GM04503 (cell line): ENCODE results near the gene PTPRG.

Source experiments
- DNase-seq: peaks from one replicate; pipeline ENCODE4 v3.0.0-alpha.2; 2012; ENCODE audit warnings: low read depth

The PTPRG gene

GRCh38 chr3:62159709-62160092 lies 598.3 kb downstream of the PTPRG start:
- peak; percentile 81 for DNase-seq

GRCh38 chr3:62161371-62161770 lies 600.0 kb downstream of the PTPRG start:
- DNase-seq: peak; percentile 44

- no peak for DNase-seq
These were observed 602.8 kb downstream of the PTPRG start for GRCh38 chr3:62164196-62164595.

- no peak for DNase-seq
These were observed 603.4 kb downstream of the PTPRG start for GRCh38 chr3:62164746-62165145.

GRCh38 chr3:62167566-62168262 lies 606.3 kb downstream of the PTPRG start:
- DNase-seq: no peak

GRCh38 chr3:62168356-62168755 lies 607.0 kb downstream of the PTPRG start:
- DNase-seq: no peak

- DNase-seq: no peak
These were observed 608.7 kb downstream of the PTPRG start for GRCh38 chr3:62169906-62170660.

- no peak for DNase-seq
These were observed 610.4 kb downstream of the PTPRG start for GRCh38 chr3:62171789-62172188.

- no peak for DNase-seq
These were observed 610.8 kb downstream of the PTPRG start for GRCh38 chr3:62172199-62172598.

- no peak for DNase-seq
These were observed 612.7 kb downstream of the PTPRG start for GRCh38 chr3:62173939-62174515.

- no peak for DNase-seq
These were observed 613.8 kb downstream of the PTPRG start for GRCh38 chr3:62175161-62175560.

- no peak for DNase-seq
These were observed 616.7 kb downstream of the PTPRG start for GRCh38 chr3:62178032-62178431.

- no peak for DNase-seq
These were observed 617.6 kb downstream of the PTPRG start for GRCh38 chr3:62178739-62179600.

GRCh38 chr3:62180514-62180913 lies 619.1 kb downstream of the PTPRG start:
- DNase-seq: no peak

GRCh38 chr3:62183087-62183486 lies 621.7 kb downstream of the PTPRG start:
- DNase-seq: no peak

GRCh38 chr3:62183969-62184368 lies 622.6 kb downstream of the PTPRG start:
- DNase-seq: no peak

GRCh38 chr3:62184559-62184958 lies 623.2 kb downstream of the PTPRG start:
- no peak for DNase-seq

GRCh38 chr3:62187022-62187431 lies 625.7 kb downstream of the PTPRG start:
- no peak for DNase-seq

- DNase-seq: peak; percentile 23
These were observed 627.5 kb downstream of the PTPRG start for GRCh38 chr3:62188681-62189375.

GRCh38 chr3:62189376-62189698 lies 628.0 kb downstream of the PTPRG start:
- DNase-seq: no peak

- DNase-seq: no peak
These were observed 631.5 kb downstream of the PTPRG start for GRCh38 chr3:62192891-62193290.
